Activated naive CD8-positive, alpha-beta T cell treated with anti-CD3 and anti-CD28 coated beads, Interleukin-2, amount 10 ng/mL, durations not matched to agents 7 days and 5 days (primary cell): ENCODE measurements around the gene SOX8. TPM values are rescaled to one million over a fixed set of nuclear protein-coding genes. Genes with fewer than 3 reads are reported as not detected.

Experiments used
- ATAC-seq: fragments of 150-1000 bp; cut with Tn5 transposase; one replicate; pipeline ENCODE4 v1.10.0; 2021; ENCODE audit warnings: low read depth, moderate library complexity
- POLR2A ChIA-PET: fragments of 350-600 bp; sonication (Branson Sonifier 250); formaldehyde crosslinking; loops from one replicate; lab custom pipeline; 2021; ENCODE audit warnings: antibody characterized with exemption; lab: Charles Lee
- DNase-seq: peaks from one replicate; pipeline ENCODE4 v3.0.0; 2021
- H3K27ac Mint-ChIP-seq: one replicate; pipeline ENCODE4 v1.8.0; 2022; ENCODE audit warnings: mild to moderate bottlenecking, mixed read lengths
- H3K27me3 Mint-ChIP-seq: one replicate; pipeline ENCODE4 v1.8.0; 2022; ENCODE audit warnings: mild to moderate bottlenecking, moderate library complexity, mixed read lengths
- H3K36me3 Mint-ChIP-seq: one replicate; pipeline ENCODE4 v1.8.0; 2021; ENCODE audit warnings: mild to moderate bottlenecking, mixed read lengths
- H3K4me1 Mint-ChIP-seq: one replicate; pipeline ENCODE4 v1.8.0; 2021; ENCODE audit warnings: mixed read lengths
- H3K4me3 Mint-ChIP-seq: one replicate; pipeline ENCODE4 v1.8.0; 2022; ENCODE audit warnings: mild to moderate bottlenecking, moderate library complexity, mixed read lengths
- H3K9me3 Mint-ChIP-seq: one replicate; pipeline ENCODE4 v1.8.0; 2021; ENCODE audit warnings: mixed read lengths
- total RNA-seq, 2 experiments: library from RNA; stranded (reverse); gene quantifications; one replicate each; pipeline ENCODE4 v1.2.3, GENCODE V29; 2021

Gene SOX8
- total RNA-seq, 2 experiments from 2014 or later: 0.50 to 0.60 TPM

DNA sequence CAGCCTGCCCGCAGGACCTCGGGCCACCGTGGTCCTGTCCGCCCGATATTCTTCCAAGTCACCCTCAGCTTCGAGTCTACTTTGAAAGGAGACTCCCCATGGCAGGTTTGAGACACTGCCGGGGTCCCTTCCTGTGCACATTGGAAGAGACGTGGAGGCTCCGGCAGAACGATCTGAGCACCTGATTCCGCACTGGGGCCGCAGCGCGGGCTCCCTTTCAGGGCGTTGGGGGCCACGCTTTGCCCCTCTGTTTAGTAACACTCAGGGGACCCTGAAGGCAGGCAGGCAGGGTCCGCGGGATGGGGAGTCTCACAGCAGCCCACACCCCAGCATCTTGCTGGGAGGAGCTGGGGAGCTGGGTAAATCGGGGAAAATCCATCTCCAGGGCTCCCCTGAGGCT, 30.6 kb downstream of the SOX8 start:
- H3K4me3 Mint-ChIP-seq: no peak overlapping the region
- no peaks in the 10 kb centered on the region for H3K36me3 Mint-ChIP-seq
- no peak for DNase-seq
- no peak for ATAC-seq
- H3K27me3 Mint-ChIP-seq: peaks cover 11% of the 10 kb centered on the region
- no peak overlapping the region for H3K27ac Mint-ChIP-seq
- no peaks in the 10 kb centered on the region for H3K4me1 Mint-ChIP-seq
- H3K9me3 Mint-ChIP-seq: no peaks in the 10 kb centered on the region
- POLR2A ChIA-PET: no interaction called here

DNA sequence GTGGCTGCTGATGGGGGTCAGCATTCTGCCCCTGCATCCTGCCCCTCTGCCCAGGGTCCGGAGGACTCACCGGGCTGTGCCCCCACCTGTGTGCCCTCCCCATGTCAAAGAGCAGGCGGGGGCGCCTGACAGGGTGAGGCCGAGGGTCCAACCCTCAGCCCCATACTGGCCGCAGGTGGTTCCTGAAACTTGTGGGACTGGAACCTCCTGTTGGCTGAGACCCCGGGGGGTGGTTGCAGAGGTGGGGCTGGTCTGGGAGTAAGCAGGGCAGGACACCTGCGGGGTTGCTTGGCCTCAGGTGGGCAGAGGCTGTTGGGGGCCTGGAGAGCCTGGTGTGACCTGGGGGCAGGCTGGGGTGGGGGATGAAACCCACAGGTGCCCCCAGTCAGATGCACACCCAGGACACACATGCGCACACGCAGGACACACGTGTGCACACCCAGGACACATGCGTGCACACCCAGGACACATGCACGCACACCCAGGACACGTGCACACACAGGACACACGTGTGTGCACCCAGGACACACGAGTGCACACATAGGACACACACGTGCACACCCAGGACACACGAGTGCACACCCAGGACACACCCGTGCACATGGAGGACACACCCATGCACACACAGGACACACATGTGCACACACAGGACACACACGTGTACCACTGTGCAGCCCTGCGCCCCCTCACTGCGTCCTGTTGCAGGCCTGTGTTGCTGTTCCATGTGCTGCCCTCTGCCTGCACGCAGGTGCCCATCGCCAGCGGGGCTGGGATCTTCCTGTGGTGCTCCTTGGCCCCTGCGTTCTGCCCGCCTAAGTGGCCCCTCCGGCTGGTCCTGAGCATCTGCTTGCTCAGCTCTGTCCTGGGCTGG, 31.4 kb downstream of the SOX8 start:
- Mint-ChIP-seq H3K9me3 (no peaks in the 10 kb centered on the region), H3K27me3 (peaks cover 11% of the 10 kb centered on the region), H3K36me3 (no peaks in the 10 kb centered on the region), H3K4me1 (no peaks in the 10 kb centered on the region), H3K27ac (no peak overlapping the region), H3K4me3 (no peak overlapping the region)
- POLR2A ChIA-PET: no interaction called here
- DNase-seq (no peak), ATAC-seq (no peak)

DNA sequence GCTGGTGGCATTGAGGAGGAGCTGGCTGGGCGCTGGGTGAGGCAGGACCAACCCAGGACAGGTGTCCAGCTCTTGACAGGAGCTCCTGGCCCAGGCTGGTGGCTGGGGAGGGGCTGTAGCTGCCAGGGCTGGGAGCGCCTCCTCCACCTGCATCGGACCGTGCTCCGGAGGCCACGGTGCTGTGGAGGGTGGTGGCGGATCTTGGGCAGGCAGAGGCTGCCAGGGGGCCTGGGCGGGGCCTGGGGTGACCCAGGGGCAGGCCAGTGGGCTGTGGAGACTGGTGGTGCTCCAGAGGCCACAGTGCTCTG, 32.0 kb downstream of the SOX8 start:
- ATAC-seq (no peak), DNase-seq (no peak)
- no peak overlapping the region for H3K27ac Mint-ChIP-seq
- no peaks in the 10 kb centered on the region for H3K9me3 Mint-ChIP-seq
- POLR2A ChIA-PET: no interaction called here
- peaks cover 9% of the 10 kb centered on the region for H3K27me3 Mint-ChIP-seq
- no peaks in the 10 kb centered on the region for H3K4me1 Mint-ChIP-seq
- no peak overlapping the region for H3K4me3 Mint-ChIP-seq
- H3K36me3 Mint-ChIP-seq: no peaks in the 10 kb centered on the region

DNA sequence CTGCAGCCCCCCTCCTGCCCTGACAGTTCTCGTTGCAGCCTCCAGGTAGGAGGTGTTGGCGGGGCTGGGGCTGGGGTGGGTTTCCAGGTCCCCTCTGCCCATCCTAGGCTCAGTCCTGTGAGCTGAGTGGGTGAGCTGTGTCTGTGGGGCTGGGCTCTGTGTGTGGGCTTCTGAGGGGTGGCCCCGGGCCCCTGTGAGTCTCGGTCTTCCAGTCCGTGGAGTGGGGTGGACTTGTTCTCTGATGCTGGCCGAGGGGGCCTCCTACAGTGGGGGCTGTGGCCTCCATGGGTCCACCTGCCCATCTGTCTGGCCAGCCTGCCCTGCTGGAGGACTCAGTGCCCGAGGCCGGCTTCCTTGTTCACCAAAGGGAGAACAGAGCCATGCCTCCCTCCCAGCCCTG, 32.7 kb downstream of the SOX8 start:
- no peak for ATAC-seq
- H3K27me3 Mint-ChIP-seq: peaks cover 5% of the 10 kb centered on the region
- POLR2A ChIA-PET: no interaction called here

DNA sequence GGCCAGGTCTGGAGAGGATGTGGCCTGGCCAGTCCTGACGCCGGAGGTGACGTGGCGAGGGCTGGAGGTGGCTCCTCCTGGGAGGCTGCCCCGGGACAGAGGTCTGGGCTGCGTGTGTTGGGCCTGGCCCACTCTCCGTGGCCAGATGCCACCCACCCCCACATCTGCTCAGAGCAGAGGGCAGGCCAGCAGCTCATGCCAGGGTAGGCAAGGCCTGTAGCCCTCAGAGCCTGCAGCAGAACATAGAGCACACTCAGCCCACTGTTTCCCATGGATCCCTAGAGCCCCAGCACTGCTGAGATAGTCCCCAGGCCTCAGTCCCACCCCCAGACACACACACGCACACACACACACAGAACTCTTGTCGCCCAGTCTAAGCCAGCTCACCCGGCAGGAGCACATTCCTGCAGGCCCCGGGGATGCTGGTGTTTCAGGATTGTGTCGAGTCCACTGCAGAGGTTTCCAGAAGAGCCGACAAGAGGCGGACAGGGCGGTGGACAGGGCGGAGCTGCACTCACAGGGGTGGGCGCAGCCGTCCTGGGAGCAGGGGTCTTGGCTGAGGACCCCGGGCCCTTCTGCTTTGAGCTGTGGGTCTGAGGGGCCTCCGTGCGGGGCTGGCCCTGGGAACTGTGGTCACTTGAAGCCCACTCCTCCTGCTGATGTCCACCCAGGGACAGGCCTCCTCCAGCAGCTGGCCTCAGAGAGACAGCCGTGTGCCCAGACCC, 33.4 kb downstream of the SOX8 start:
- POLR2A ChIA-PET: no interaction called here
- ATAC-seq: no peak
- H3K4me1 Mint-ChIP-seq: no peaks in the 10 kb centered on the region
- no peaks in the 10 kb centered on the region for H3K9me3 Mint-ChIP-seq
- no peak for DNase-seq
- no peak overlapping the region for H3K4me3 Mint-ChIP-seq
- no peak overlapping the region for H3K27ac Mint-ChIP-seq
- no peaks in the 10 kb centered on the region for H3K36me3 Mint-ChIP-seq
- H3K27me3 Mint-ChIP-seq: peaks cover 2% of the 10 kb centered on the region

More for the DNA sequence above, 32.7 kb downstream of the SOX8 start:
- no peak overlapping the region for H3K27ac Mint-ChIP-seq
- no peaks in the 10 kb centered on the region for H3K9me3 Mint-ChIP-seq
- DNase-seq: no peak
- no peaks in the 10 kb centered on the region for H3K4me1 Mint-ChIP-seq
- H3K4me3 Mint-ChIP-seq: no peak overlapping the region
- no peaks in the 10 kb centered on the region for H3K36me3 Mint-ChIP-seq

DNA sequence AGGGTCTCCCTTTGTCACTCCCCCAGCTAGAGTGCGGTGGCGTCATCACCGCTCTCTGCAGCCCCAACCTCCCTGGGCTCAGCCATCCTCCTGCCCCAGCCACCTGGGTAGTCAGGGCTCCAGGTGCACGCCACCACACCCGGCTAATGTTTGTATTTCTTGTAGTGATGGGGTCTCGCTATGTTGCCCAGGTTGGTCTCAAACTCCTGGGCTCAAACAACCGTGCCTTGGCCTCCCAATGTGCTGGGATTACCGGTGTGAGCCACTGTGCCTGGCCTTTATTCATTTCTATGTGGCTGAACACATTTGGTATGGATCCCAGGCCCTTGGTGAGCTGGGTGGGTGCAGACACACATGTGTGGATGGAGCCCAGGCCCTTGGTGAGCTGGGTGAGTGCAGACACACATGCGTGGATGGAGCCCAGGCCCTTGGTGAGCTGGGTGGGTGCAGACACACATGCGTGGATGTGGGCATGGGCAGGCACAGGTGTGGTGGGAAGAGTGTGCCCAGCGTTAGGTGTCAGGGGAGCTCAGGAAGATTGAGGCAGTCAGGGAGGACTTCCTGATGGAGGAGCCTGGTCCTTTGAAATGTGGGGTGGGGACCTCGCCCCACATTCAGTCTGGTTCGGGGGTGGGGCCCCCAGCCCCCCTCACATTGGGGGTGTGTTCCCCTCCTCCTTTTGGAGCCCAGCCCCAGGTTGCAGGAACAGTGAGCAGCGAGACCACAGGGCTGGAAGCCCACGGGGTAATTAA, 37.1 kb downstream of the SOX8 start:
- ATAC-seq (no peak), DNase-seq (no peak)
- H3K36me3 Mint-ChIP-seq: no peaks in the 10 kb centered on the region
- POLR2A ChIA-PET: no interaction called here
- H3K4me3 Mint-ChIP-seq: no peak overlapping the region
- no peaks in the 10 kb centered on the region for H3K4me1 Mint-ChIP-seq
- H3K27me3 Mint-ChIP-seq: no peaks in the 10 kb centered on the region
- H3K27ac Mint-ChIP-seq: no peak overlapping the region
- H3K9me3 Mint-ChIP-seq: no peaks in the 10 kb centered on the region

DNA sequence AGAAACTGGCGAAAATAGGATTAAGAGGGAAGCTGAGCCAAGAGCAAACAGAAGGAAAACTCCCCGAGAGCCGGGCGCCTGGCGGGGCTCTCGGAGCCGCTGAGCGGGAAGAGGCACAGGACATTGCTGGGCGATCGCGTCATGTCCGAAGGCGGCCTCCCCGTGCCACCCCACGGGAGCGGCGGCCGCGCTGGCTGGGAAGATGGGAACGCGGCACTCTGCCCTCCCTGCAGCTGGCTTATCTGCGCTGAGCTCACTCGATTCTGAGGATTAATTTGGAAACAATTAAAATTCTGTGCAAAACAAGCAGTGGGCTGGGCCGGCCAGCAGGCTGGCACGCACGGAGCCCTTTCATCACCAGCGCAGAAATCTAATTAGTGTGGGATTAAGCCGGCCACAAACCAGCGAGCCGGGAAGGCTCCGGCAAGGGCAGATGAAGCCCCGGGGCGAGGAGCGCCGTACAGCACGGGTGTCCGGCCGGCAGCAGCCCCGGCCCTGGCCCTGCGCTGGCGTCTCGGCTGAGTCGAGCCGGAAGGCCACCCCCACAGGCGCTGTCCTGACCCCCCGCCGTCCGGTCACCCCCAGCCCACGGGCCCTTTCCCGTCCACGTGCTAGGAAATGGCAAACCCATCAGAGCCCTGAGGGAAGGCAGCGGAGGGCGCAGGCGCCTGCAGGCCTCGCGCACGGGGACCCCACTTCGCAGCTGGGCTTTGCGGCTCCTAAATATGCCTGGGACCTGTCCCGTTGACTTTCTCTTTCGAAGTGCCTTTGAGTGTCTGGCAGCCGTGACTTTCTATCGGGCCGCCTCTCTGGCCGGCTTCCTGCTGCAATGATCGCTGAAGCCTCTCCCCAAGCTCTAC, 37.9 kb downstream of the SOX8 start:
- ATAC-seq (no peak), DNase-seq (no peak)
- no peaks in the 10 kb centered on the region for H3K9me3 Mint-ChIP-seq
- no peaks in the 10 kb centered on the region for H3K4me1 Mint-ChIP-seq
- H3K4me3 Mint-ChIP-seq: no peak overlapping the region
- no peak overlapping the region for H3K27ac Mint-ChIP-seq
- H3K36me3 Mint-ChIP-seq: no peaks in the 10 kb centered on the region
- POLR2A ChIA-PET: no interaction called here
- H3K27me3 Mint-ChIP-seq: no peaks in the 10 kb centered on the region

DNA sequence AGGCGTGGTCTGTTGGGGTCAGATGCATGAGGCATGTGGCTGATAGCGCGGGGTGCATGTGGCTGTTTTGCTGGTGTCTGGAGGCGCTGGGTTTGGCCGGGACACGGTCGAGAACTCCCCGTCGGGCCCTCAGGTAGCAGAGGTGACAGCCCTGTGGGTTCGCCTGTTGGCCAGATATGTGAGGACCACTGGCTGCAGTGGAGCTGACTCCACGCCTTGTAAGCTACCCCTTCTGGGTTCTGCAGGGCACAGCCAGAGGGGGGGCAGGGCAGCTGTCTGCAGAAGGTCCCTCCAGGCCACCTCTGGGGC, 38.5 kb downstream of the SOX8 start:
- Mint-ChIP-seq H3K36me3 (no peaks in the 10 kb centered on the region), H3K27ac (no peak overlapping the region), H3K9me3 (no peaks in the 10 kb centered on the region), H3K4me3 (no peak overlapping the region), H3K27me3 (no peaks in the 10 kb centered on the region), H3K4me1 (no peaks in the 10 kb centered on the region)
- POLR2A ChIA-PET: no interaction called here
- DNase-seq: no peak
- ATAC-seq: no peak

DNA sequence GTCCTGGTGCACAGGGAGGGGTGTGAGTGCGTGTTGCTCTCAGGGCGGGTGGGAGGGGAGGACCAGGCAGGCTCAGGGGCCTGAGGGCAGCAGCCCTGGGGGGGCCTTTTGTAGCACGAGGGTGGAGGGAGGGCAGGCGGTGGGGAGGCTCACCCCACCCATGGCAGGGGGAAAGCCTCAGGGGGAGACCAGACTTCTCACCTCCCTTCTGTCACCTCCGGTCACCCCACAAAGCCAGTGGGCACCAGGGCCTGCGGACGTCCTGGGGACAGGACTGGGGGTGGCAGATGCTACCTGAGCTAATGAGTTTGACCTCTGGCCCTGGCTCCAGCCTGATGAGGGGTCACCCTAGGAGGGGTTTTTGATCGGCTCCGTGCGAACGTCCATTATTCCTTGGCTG, 39.0 kb downstream of the SOX8 start:
- Mint-ChIP-seq H3K4me3 (no peak overlapping the region), H3K4me1 (no peaks in the 10 kb centered on the region), H3K36me3 (no peaks in the 10 kb centered on the region), H3K27me3 (no peaks in the 10 kb centered on the region), H3K27ac (no peak overlapping the region), H3K9me3 (no peaks in the 10 kb centered on the region)
- POLR2A ChIA-PET: no interaction called here
- ATAC-seq (no peak), DNase-seq (no peak)

DNA sequence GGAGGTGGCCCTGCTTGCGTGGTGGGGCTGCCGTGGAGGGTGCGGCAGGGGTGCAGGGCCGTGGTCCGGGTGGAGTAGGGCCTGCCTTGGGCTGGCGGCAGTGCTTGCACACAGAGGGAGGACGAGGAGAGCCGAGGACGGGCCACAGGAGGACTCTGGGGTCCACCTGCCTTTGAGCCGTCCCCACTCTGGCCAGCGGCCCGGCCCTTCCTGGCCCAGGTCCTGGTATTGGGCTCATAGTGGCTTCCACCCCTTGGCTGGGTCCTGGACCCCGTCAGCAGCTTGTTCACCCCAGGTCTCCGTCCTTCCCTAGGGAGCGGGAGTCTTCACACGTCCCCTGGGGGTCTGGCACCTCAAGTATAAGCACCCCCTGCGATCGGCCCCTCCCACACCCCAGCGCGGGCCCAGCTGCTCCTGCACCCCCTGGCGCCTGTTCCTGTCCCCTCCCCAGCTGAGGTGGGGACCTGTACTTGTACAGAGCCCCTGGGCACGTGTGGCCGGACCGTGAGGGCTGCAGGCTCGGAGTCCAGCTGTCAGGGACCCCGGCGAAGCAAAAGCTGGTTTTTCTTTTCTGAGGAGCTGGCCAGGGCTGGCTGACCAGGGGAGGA, 40.1 kb downstream of the SOX8 start:
- POLR2A ChIA-PET: no interaction called here

DNA sequence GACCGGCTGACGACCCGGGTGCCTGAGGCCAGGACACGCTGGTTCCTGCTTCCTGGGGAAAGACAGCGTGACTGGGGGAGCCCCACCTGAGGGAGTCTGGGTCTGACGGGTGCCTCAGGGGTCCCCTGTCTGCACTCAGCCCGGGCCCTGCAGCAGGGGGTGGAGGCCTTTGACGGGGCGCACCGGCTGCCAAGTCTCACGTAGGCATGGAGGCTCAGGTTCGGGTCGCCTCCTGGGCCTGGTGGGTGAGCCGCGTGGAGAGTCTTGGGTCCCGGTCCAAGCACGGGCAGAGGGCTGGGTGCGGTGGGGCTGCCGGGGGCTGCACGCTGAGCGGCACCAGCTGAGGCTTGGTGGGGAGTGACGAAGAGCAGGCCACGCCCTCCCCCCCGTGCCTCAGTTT, 40.9 kb downstream of the SOX8 start:
- H3K4me1 Mint-ChIP-seq: no peaks in the 10 kb centered on the region
- no peak overlapping the region for H3K4me3 Mint-ChIP-seq
- H3K9me3 Mint-ChIP-seq: no peaks in the 10 kb centered on the region
- no peak for ATAC-seq
- no peaks in the 10 kb centered on the region for H3K27me3 Mint-ChIP-seq
- POLR2A ChIA-PET: no interaction called here
- H3K27ac Mint-ChIP-seq: no peak overlapping the region
- H3K36me3 Mint-ChIP-seq: no peaks in the 10 kb centered on the region
- DNase-seq: no peak

More for the DNA sequence above, 40.1 kb downstream of the SOX8 start:
- no peak overlapping the region for H3K27ac Mint-ChIP-seq
- no peak overlapping the region for H3K4me3 Mint-ChIP-seq
- no peak for ATAC-seq
- H3K27me3 Mint-ChIP-seq: no peaks in the 10 kb centered on the region
- no peaks in the 10 kb centered on the region for H3K9me3 Mint-ChIP-seq
- no peaks in the 10 kb centered on the region for H3K4me1 Mint-ChIP-seq
- DNase-seq: no peak
- no peaks in the 10 kb centered on the region for H3K36me3 Mint-ChIP-seq

DNA sequence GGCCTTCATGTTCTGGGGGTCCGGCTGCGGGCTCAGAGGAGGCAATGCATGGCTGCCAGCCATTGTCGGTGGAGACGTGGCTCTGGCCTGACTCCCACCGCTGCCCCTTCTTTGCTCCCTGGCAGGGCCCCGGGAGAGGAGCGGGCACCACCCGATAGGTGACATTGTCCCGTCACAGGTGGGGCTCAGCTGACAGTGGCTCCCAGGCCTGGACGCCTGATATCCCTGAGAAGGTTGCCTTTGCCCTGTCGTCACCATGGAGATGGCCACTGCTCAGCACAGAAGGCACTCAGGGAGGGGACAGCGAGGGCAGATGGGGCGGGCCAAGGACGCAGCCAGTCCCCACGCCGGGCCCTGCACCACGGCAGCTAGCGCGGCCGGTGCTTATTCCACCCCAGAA, 42.6 kb downstream of the SOX8 start:
- no peak for ATAC-seq
- peaks cover 4% of the 10 kb centered on the region for H3K27me3 Mint-ChIP-seq
- no peak overlapping the region for H3K27ac Mint-ChIP-seq
- H3K4me3 Mint-ChIP-seq: no peak overlapping the region
- no peak for DNase-seq
- no peaks in the 10 kb centered on the region for H3K9me3 Mint-ChIP-seq
- POLR2A ChIA-PET: no interaction called here
- H3K4me1 Mint-ChIP-seq: no peaks in the 10 kb centered on the region
- no peaks in the 10 kb centered on the region for H3K36me3 Mint-ChIP-seq
